ENCODE measurements around the gene RFWD3.

- TF ChIP-seq CTCF (conservative IDR thresholded peaks at IDR 0.05; ENCODE audit: low read depth, low read length) = no peak
- TF ChIP-seq CEBPB (IDR thresholded peaks at IDR 0.05; ENCODE audit: low read depth, low read length) = no peak
- TF ChIP-seq POLR2A (IDR thresholded peaks at IDR 0.05; ENCODE audit: low read depth, low read length) = no peak
- TF ChIP-seq MAZ (IDR thresholded peaks at IDR 0.05; ENCODE audit: borderline replicate concordance, low read depth, low read length) = no peak
- no peak for TF ChIP-seq ELK1 (IDR thresholded peaks at IDR 0.05; ENCODE audit: borderline replicate concordance, low read depth, low read length)
- no peak for TF ChIP-seq MAFK (IDR thresholded peaks at IDR 0.05; ENCODE audit: low read depth, low read length)
- TF ChIP-seq RAD21 (IDR thresholded peaks at IDR 0.05; ENCODE audit: low read length) = no peak
- TF ChIP-seq RFX5 (IDR thresholded peaks at IDR 0.05; ENCODE audit: low read depth, low read length) = no peak
- no peak for TF ChIP-seq MXI1 (IDR thresholded peaks at IDR 0.05; ENCODE audit: borderline replicate concordance, low read depth, low read length)
- TF ChIP-seq BHLHE40 (IDR thresholded peaks at IDR 0.05; ENCODE audit: low read depth, low read length) = no peak
Measured at GRCh38 chr16:74607310-74607961, 59.2 kb downstream of the RFWD3 start.

Measured in IMR-90 (cell line).